Epithelial cell of esophagus (primary cell): ENCODE results near the gene HSPA1L.
A peak's percentile ranks its signal among the peaks of the same experiment; 100 is the strongest.
"Not testable (repeated sequence)": the region's sequence is repeated elsewhere in the genome, so short reads cannot be mapped to it uniquely, and the experiment has no call there.

Experiments
- DNase-seq: peaks from one replicate; pipeline ENCODE4 v3.0.0; 2010; ENCODE audit warnings: low read depth
- H3K4me3 ChIP-seq: 2 replicates; pipeline ENCODE4 v1.5.1; 2011; ENCODE audit warnings: mild to moderate bottlenecking, low read length, control low read depth
- CTCF ChIP-seq: IDR thresholded peaks from 2 replicates; pipeline ENCODE4 v1.5.1; 2011; ENCODE audit warnings: low read depth, mild to moderate bottlenecking, low read length, control low read depth, inconsistent platforms; ENCODE audit not compliant: insufficient read depth; ENCODE audit errors: missing control alignments

Gene HSPA1L

DNA sequence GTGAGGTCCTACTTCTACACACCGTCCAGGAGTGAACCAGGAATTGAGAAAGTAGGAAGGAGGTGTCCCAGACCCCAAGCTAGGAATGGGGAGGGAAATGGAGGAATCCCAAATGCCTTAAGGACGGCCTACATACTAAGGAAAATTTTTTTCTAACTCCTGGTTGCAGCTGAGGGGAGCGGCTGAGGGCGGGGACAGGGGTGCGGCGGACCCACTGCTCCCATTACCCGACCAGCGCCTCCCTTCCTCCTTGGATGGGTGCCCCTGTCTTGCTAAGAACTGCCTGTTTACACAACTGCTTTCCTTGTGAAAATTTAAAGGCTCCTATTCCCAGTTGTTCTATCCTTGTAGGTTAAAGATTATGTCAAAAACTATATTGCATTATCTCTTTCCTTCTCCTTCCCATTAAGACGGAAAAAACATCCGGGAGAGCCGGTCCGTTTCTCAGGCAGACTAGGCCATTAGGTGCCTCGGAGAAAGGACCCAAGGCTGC is 11.8 kb upstream of the HSPA1L start:
- TF ChIP-seq CTCF: no peak
- peak; percentile 83 for DNase-seq

DNA sequence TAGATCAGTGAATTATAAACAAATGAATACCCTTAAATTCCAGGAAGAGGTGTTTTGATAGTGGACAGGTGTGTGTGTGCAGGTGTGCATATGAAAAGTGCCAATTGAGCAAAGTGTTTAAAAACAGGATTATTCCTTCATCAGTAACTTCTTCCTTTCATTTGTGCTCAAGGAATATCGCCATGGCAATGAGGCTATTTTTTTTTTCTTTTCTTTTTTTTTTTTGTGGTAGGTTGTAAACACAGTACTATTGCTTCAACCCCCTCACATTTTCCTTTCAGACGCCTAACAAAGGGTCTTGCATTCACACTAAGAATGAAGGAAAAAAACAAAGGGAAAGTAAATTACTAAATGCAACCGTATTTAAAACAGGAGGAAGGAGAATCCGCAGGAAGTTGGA is 10.5 kb upstream of the HSPA1L start:
- no peak for DNase-seq
- peak overlapping the region; percentile 24 for H3K4me3 ChIP-seq
- no peak for TF ChIP-seq CTCF

More for the DNA sequence above, 11.8 kb upstream of the HSPA1L start:
- peak overlapping the region; percentile 50 for H3K4me3 ChIP-seq

DNA sequence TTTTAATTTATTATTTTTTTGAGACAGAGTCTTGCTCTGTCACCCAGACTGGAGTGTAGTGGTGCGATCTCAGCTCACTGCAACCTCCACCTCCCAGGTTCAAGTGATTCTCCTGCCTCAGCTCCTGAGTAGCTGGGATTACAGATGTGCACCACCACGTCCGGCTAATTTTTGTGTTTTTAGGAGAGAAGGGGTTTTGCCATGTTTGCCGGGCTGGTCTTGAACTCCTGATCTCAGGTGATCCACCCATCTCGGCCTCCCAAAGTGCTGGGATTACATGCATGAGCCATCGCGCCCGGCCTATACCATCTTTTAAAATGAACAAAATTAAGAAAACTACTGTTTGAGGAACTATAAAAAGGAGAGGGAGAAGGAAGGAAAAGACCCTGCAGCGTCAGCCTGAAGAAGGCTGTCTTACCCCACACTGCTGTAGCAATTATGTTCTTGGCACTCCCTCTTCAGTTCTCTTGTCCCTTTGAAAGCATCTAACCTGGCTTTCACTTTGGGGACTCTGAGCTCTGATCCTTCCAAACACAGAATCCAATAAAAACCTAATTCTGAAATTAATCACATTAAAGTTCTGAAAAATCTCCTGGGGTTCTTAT is 8.6 kb upstream of the HSPA1L start:
- DNase-seq, H3K4me3 ChIP-seq: not testable (repeated sequence)

DNA sequence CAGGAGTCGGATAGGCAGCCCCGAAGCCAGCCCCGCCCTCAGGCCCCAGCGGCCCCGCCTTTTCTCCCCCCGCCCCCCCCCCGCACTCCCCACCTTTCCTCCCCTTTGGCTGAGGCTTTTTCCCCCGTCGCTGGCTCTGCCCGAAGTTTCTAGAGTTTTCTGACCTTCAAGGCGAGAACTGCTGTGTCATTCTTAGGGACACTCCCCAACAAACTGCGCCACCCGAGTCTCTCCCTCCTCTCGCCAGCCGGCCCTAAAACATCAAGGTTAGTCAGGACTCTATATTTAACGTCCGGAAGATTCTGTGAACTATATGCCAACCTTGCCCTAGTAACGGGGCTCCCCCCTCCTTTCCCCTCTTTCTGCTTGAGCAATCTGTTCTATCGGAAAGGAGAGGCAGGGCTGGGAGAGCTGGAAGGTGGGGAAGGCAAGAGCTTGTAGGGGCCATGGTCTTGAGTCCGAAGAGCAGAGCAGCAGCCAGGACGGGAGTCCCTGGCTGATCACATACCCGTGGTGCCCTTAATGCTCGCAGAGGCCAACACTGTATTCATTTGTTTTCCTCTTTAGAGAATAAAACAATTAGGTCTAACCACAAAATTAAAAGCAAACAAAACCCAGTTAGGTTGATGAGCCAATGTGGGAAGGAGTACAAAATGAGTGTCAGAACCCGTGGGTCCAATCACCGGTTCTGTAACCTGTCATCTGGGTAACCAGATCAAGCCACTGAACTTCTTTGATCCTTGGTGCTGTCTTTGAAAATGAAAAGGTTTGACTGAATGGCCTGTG is 7.1 kb upstream of the HSPA1L start:
- TF ChIP-seq CTCF: no peak
- DNase-seq: peak; percentile 80
- H3K4me3 ChIP-seq: peak overlapping the region; percentile 56

DNA sequence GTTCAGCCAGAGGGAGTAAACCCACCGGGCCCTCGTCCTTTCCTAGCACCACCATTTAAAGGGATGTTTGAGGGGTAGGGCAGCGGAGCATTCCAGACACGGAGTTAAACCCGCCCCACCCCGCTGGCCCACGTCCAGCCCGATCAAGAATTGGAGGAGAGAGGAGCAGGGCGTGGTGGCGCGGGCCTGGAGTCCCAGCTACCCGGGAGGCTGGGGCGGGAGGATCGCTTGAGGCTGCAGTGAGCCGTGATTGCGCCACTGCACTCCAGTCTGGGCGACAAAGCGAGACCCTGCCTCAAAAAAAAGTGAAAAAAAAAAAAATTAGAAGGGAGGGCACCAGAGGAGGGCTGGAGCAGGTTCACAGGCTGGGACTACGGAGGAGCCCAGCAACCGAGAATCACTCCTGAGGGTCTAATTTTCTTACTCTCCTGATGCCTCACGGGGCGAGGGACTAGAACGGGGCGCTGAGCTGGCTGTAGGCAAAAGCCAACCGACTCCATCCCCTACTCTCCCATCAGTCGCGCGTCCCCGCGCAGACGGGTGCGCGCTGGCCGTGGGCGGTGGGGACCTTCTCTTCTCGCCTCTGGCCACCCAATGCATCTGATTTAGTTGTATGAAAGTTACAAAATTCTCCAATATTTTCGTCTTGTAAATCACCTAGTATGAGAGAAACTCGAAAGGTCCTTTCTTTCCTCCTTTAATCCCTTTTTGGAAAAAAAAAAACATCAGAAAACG is 6.4 kb upstream of the HSPA1L start:
- TF ChIP-seq CTCF: no peak

DNA sequence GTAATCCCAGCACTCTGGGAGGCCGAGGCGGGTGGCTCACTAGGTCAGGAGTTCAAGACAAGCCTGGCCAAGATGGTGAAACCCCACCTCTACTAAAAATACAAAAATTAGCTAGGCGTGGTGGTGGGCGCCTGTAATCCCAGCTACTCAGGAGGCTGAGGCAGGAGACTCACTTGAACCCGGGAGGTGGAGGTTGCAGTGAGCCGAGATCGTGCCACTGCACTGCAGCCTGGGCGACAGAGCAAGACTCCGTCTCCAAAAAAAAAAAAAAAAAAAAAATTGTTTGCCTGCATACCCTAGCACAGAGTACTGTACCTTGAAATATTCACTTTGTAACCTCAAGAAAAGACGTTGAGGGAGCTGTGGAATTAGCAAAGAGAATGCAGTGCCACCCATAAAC is 5.3 kb upstream of the HSPA1L start:
- not testable (repeated sequence) for DNase-seq, H3K4me3 ChIP-seq

More for the DNA sequence above, 6.4 kb upstream of the HSPA1L start:
- DNase-seq: peak; percentile 49
- peak overlapping the region; percentile 56 for H3K4me3 ChIP-seq

DNA sequence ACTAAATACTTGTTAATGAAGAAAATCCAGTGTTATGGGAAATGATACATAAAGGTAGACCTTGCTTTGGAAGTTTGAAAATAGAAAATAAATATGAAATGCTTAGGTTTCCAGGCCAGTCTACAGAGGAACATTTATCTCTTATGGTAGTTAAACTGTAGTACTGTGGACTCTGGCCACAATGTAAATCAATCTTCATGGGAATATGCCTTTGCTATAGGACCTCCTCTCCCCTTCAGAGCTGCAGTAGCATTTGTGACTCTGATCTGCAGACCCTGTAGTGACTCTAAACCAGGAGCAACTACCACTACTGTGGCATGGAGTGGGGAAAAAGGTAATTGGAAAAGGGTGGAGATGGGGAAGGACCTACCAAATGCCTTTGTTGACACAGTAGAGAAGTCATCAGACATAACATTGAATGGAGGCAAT is 4.8 kb upstream of the HSPA1L start:
- no peak overlapping the region for H3K4me3 ChIP-seq
- no peak for TF ChIP-seq CTCF
- no peak for DNase-seq

DNA sequence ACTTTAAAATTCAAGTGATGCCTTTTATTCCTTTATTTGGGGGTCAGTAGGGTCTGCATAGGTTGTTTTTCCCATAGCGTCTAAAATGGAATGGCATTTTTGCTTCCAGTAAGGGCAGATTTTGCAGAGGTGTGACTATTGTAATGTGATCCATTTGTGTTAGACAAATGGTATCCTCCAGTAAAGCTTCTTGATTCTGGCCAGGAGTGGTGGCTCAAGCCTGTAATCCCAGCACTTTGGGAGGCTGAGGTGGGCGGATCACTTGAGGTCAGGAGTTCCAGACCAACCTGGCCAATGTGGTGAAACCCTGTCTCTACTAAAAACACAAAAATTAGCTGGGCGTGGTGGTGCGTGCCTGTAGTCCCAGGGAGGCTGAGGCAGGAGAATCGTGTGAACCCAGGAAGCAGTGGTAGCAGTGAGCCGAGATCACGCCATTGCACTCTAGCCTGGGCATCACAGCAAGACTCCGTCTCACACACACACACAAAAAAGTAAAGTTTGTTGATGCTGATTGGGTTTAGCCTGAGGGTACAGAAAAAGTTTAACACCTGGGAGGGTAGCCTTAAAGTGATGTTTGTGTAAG is 2.9 kb upstream of the HSPA1L start:
- peak overlapping the region; percentile 71 for H3K4me3 ChIP-seq
- not testable (repeated sequence) for DNase-seq

DNA sequence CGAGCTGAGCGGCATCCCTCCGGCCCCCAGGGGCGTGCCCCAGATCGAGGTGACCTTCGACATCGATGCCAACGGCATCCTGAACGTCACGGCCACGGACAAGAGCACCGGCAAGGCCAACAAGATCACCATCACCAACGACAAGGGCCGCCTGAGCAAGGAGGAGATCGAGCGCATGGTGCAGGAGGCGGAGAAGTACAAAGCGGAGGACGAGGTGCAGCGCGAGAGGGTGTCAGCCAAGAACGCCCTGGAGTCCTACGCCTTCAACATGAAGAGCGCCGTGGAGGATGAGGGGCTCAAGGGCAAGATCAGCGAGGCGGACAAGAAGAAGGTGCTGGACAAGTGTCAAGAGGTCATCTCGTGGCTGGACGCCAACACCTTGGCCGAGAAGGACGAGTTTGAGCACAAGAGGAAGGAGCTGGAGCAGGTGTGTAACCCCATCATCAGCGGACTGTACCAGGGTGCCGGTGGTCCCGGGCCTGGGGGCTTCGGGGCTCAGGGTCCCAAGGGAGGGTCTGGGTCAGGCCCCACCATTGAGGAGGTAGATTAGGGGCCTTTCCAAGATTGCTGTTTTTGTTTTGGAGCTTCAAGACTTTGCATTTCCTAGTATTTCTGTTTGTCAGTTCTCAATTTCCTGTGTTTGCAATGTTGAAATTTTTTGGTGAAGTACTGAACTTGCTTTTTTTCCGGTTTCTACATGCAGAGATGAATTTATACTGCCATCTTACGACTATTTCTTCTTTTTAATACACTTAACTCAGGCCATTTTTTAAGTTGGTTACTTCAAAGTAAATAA is 2.2 kb upstream of the HSPA1L start:
- DNase-seq: not testable (repeated sequence)
- H3K4me3 ChIP-seq: peak overlapping the region; percentile 71
